HCT116 (cell line): ENCODE data around the gene NDUFAF4. TPM values are rescaled to one million over a fixed set of nuclear protein-coding genes. Genes with fewer than 3 reads are reported as not detected.

Source experiments
- ATAC-seq: fragments of 200-7000 bp; cut with Tn5 transposase; 2 replicates; pipeline ENCODE4 v1.9.1; 2020; ENCODE audit warnings: mild to moderate bottlenecking, moderate library complexity
- BruUV-seq: library from RNA; stranded (reverse); fragments of 400-500 nt; replicated peaks from 2 replicates; lab custom pipeline; 2021; lab: Mats Ljungman, UMichigan
- CTCF ChIA-PET: fragments of 300-600 bp; sonication (Branson Sonifier 250); formaldehyde crosslinking; loops from one replicate; lab custom pipeline; 2021; ENCODE audit warnings: antibody characterized with exemption; lab: Charles Lee
- POLR2A ChIA-PET: fragments of 300-600, 350-600 bp; sonication (Branson Sonifier 250); formaldehyde crosslinking; loops from one replicate; lab custom pipeline; 2021; ENCODE audit warnings: antibody characterized with exemption; lab: Charles Lee
- RAD21 ChIA-PET, 2 experiments: fragments of 300-600 bp; sonication (Branson Sonifier 250); formaldehyde crosslinking; loops; one replicate each; lab custom pipeline; 2023; ENCODE audit warnings: low total read pairs in 2 of 2; ENCODE audit not compliant: uncharacterized antibody in 2 of 2, unreplicated experiment in 2 of 2, low non-redundant PET in 1 of 2; lab: Charles Lee
- DNase-seq: peaks from one replicate; pipeline ENCODE4 v3.0.0-alpha.2; 2010; ENCODE audit warnings: low read depth, low spot score
- H2AFZ ChIP-seq: fragments of 200-600 bp; shearing (Covaris generic), sonication (generic); 2 replicates; pipeline ENCODE4 v1.6.1; 2017; ENCODE audit warnings: low read depth, mixed run types, mixed read lengths, antibody characterized with exemption, low read length; ENCODE audit not compliant: poor library complexity, severe bottlenecking
- H3K27ac ChIP-seq: 2 replicates; pipeline ENCODE4 v1.5.1; 2012; ENCODE audit warnings: low read depth, low read length
- H3K27me3 ChIP-seq: fragments of 200-600 bp; sonication (generic); 2 replicates; pipeline ENCODE4 v1.6.1; 2016; ENCODE audit warnings: mixed run types, low read length, mixed read lengths; ENCODE audit not compliant: insufficient read depth
- H3K36me3 ChIP-seq, 2 experiments: fragments of 200-500 bp in 1 of 2; fragments of 200-600 bp in 1 of 2; sonication (Bioruptor generic) in 1 of 2; sonication (generic) in 1 of 2; 2 replicates each; pipeline versions ENCODE4 v1.5.1 to v1.6.1; 2014 to 2016; ENCODE audit warnings: low read length in 2 of 2, inconsistent platforms in 1 of 2, mixed read lengths in 1 of 2, mixed run types in 1 of 2; ENCODE audit not compliant: insufficient read depth in 2 of 2, control insufficient read depth in 1 of 2
- H3K4me1 ChIP-seq, 2 experiments: fragments of 200-600 bp in 1 of 2; sonication (generic) in 1 of 2; 2 replicates each; pipeline versions ENCODE4 v1.5.1 to v1.6.1; 2012 to 2017; ENCODE audit warnings: low read length in 2 of 2, inconsistent platforms in 1 of 2, mild to moderate bottlenecking in 1 of 2, mixed read lengths in 1 of 2, mixed run types in 1 of 2, moderate library complexity in 1 of 2; ENCODE audit not compliant: insufficient read depth in 2 of 2, control insufficient read depth in 1 of 2
- H3K4me2 ChIP-seq: fragments of 200-600 bp; sonication (generic); 2 replicates; pipeline ENCODE4 v1.6.1; 2017; ENCODE audit warnings: mixed run types, low read length, mixed read lengths
- H3K4me3 ChIP-seq, 2 experiments: fragments of 200-600 bp in 1 of 2; sonication (generic) in 1 of 2; replicated peaks in 1 of 2; 2 replicates each; pipeline ENCODE4 v1.5.1; 2011 to 2016; ENCODE audit warnings: low read length in 2 of 2, control low read depth in 1 of 2, low read depth in 1 of 2, mild to moderate bottlenecking in 1 of 2, mixed read lengths in 1 of 2, mixed run types in 1 of 2
- H3K79me2 ChIP-seq: fragments of 200-600 bp; sonication (generic); 2 replicates; pipeline ENCODE4 v1.6.1; 2017; ENCODE audit warnings: mild to moderate bottlenecking, mixed run types, low read length, moderate library complexity, mixed read lengths; ENCODE audit not compliant: insufficient read depth
- H3K9ac ChIP-seq: fragments of 200-600 bp; sonication (generic); 2 replicates; pipeline ENCODE4 v1.6.1; 2016; ENCODE audit warnings: low read length, mixed read lengths
- H3K9me2 ChIP-seq: fragments of 200-600 bp; sonication (generic), shearing (Covaris generic); 2 replicates; pipeline ENCODE4 v1.6.1; 2017; ENCODE audit warnings: mixed run types, mild to moderate bottlenecking, moderate library complexity; ENCODE audit not compliant: insufficient read depth
- H3K9me3 ChIP-seq, 2 experiments: fragments of 200-500 bp in 1 of 2; fragments of 200-600 bp in 1 of 2; sonication (Bioruptor generic) in 1 of 2; sonication (generic) in 1 of 2; 2 replicates each; pipeline ENCODE4 v1.6.1; 2014 to 2017; ENCODE audit warnings: low read length in 2 of 2, mixed read lengths in 2 of 2, inconsistent platforms in 1 of 2, low read depth in 1 of 2, mild to moderate bottlenecking in 1 of 2, mixed run types in 1 of 2, moderate library complexity in 1 of 2; ENCODE audit not compliant: control insufficient read depth in 1 of 2, insufficient read depth in 1 of 2
- H4K20me1 ChIP-seq: fragments of 200-600 bp; sonication (generic), shearing (Covaris generic); 2 replicates; pipeline ENCODE4 v1.6.1; 2017; ENCODE audit warnings: mixed run types, mild to moderate bottlenecking, moderate library complexity; ENCODE audit not compliant: insufficient read depth
- ATF3 ChIP-seq: IDR thresholded peaks from 2 replicates; pipeline ENCODE4 v1.6.1; 2012
- CTCF ChIP-seq, 3 experiments: fragments of 200-600 bp in 1 of 3; sonication (generic) in 1 of 3; IDR thresholded peaks in 2 of 3; conservative IDR thresholded peaks in 1 of 3; 2 replicates each; pipeline ENCODE4 v1.5.1; 2012 to 2017; ENCODE audit warnings: low read depth in 2 of 3, low read length in 2 of 3, antibody characterized with exemption in 1 of 3, borderline replicate concordance in 1 of 3, control low read depth in 1 of 3, mild to moderate bottlenecking in 1 of 3, mixed read lengths in 1 of 3, mixed run types in 1 of 3, moderate library complexity in 1 of 3; ENCODE audit not compliant: insufficient read depth in 1 of 3
- ELF1 ChIP-seq: IDR thresholded peaks from 2 replicates; pipeline ENCODE4 v1.6.1; 2012; ENCODE audit warnings: low read depth, borderline replicate concordance
- EZH2 ChIP-seq: fragments of 200-600 bp; sonication (generic); IDR thresholded peaks from 2 replicates; pipeline ENCODE4 v1.6.1; 2017; ENCODE audit warnings: antibody characterized with exemption, mixed run types
- POLR2A ChIP-seq: IDR thresholded peaks from 2 replicates; pipeline ENCODE4 v1.7.0; 2011; ENCODE audit warnings: borderline replicate concordance; ENCODE audit not compliant: insufficient read depth, insufficient read length; ENCODE audit errors: extremely low read depth
- POLR2AphosphoS5 ChIP-seq: IDR thresholded peaks from 2 replicates; pipeline ENCODE4 v1.6.1; 2011; ENCODE audit warnings: mild to moderate bottlenecking, low read depth, low read length, moderate library complexity
- RAD21 ChIP-seq: IDR thresholded peaks from 2 replicates; pipeline ENCODE4 v1.6.1; 2012; ENCODE audit warnings: low read depth, mild to moderate bottlenecking
- SIN3A ChIP-seq: IDR thresholded peaks from 2 replicates; pipeline ENCODE4 v1.6.1; 2012; ENCODE audit warnings: low read depth
- ZNF274 ChIP-seq: fragments of 200-500 bp; sonication (Bioruptor generic); IDR thresholded peaks from 2 replicates; pipeline ENCODE4 v1.6.1; 2014; ENCODE audit warnings: mild to moderate bottlenecking, low read depth, low read length, inconsistent platforms
- intact Hi-C: fragments of 100-400 bp; cut with micrococcal nuclease; formaldehyde crosslinking; loops from 2 replicates; pipeline ENCODE4 v1.10.0; 2022
- total RNA-seq: library from RNA; stranded (reverse); gene quantifications from one replicate; pipeline ENCODE4 v1.2.1, GENCODE V29; 2021; ENCODE audit not compliant: unreplicated experiment
- TF ChIP-seq, protein P1 (sequence below): IDR thresholded peaks from 2 replicates; pipeline ENCODE4 v1.6.1; 2012

Gene NDUFAF4
- total RNA-seq, 1 experiment from 2014 or later = 62.4 TPM

- DNase-seq = no peak
- Histone ChIP-seq H3K4me3 (peak overlapping the region; percentile 29 to 46), H3K4me1 (peaks cover 5 to 15% of the 10 kb centered on the region in 2 experiments; a peak in 3 of 4 replicates)
- no peak for TF ChIP-seq ELF1
- TF ChIP-seq CTCF (IDR thresholded peaks at IDR 0.05 in 2 of 3, conservative IDR thresholded peaks at IDR 0.05 in 1 of 3; ENCODE audit: borderline replicate concordance in 1 of 3, insufficient read depth in 1 of 3, low read depth in 2 of 3, low read length in 2 of 3) = no peak
- no peak for TF ChIP-seq RAD21
- peak; percentile 47; the same call in 1 of the 2 replicates for TF ChIP-seq POLR2AphosphoS5
- TF ChIP-seq SIN3A = no peak
- no peak for TF ChIP-seq POLR2A
- TF ChIP-seq ZNF274 = no peak
- TF ChIP-seq ATF3 = no peak
- TF ChIP-seq, protein P1, sequence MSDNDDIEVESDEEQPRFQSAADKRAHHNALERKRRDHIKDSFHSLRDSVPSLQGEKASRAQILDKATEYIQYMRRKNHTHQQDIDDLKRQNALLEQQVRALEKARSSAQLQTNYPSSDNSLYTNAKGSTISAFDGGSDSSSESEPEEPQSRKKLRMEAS = peak; percentile 56
- no peak for TF ChIP-seq EZH2
- TF ChIP-seq, all 23 proteins: peak for 2
- Histone ChIP-seq H2AFZ (peak overlapping the region; percentile 88), H3K27ac (peak overlapping the region; percentile 36), H3K4me2 (peak overlapping the region; percentile 74), H3K9me3 (no peaks in the 10 kb centered on the region), H3K9me2 (no peaks in the 10 kb centered on the region), H4K20me1 (no peaks in the 10 kb centered on the region), H3K9ac (peak overlapping the region; percentile 48), H3K79me2 (no peaks in the 10 kb centered on the region), H3K36me3 (no peaks in the 10 kb centered on the region), H3K27me3 (no peaks in the 10 kb centered on the region)
- ATAC-seq = peak; percentile 83
- intact Hi-C loops = loop anchor here (1.0 kb wide), 1 partner anchor 27 kb away; the partner anchor contains the start of gene NDUFAF4
- TSS peak; percentile 69 for BruUV-seq
- POLR2A ChIA-PET = no interaction called here
- RAD21 ChIA-PET = no interaction called here
- CTCF ChIA-PET = no interaction called here
Observed at GRCh38 chr6:96923871-96924493, 26.3 kb upstream of the NDUFAF4 start.
